Activated T-helper 1 cell treated with Interleukin-2 at 50 U/mL for 16 hours (primary cell): Measurements from ENCODE around the gene FKBP9.
"Not testable (repeated sequence)": the region's sequence is repeated elsewhere in the genome, so short reads cannot be mapped to it uniquely, and the experiment has no call there.

Experiments used
- DNase-seq: peaks from one replicate; pipeline ENCODE4 v3.0.0-alpha.2; 2020; ENCODE audit warnings: low read depth

Gene FKBP9

GRCh38 chr7:33005690-33006089 lies 48.5 kb downstream of the FKBP9 start:
- not testable (repeated sequence) for DNase-seq

- DNase-seq = no peak
Measured at GRCh38 chr7:33009734-33010133, 52.5 kb downstream of the FKBP9 start.

GRCh38 chr7:33012364-33012763 lies 55.1 kb downstream of the FKBP9 start:
- DNase-seq = no peak

GRCh38 chr7:33024189-33024757 lies 67.0 kb downstream of the FKBP9 start:
- no peak for DNase-seq

- no peak for DNase-seq
Measured at GRCh38 chr7:33035776-33036175, 78.5 kb downstream of the FKBP9 start.

- no peak for DNase-seq
Measured at GRCh38 chr7:33038639-33039038, 81.4 kb downstream of the FKBP9 start.

GRCh38 chr7:33039257-33039902 lies 82.1 kb downstream of the FKBP9 start:
- DNase-seq = no peak

- DNase-seq = no peak
Measured at GRCh38 chr7:33039903-33040292, 82.7 kb downstream of the FKBP9 start.

- DNase-seq = peak; percentile 30
Measured at GRCh38 chr7:33040803-33041516, 83.7 kb downstream of the FKBP9 start.

GRCh38 chr7:33041631-33042428 lies 84.6 kb downstream of the FKBP9 start:
- DNase-seq = no peak

GRCh38 chr7:33043501-33044400 lies 86.5 kb downstream of the FKBP9 start:
- no peak for DNase-seq

GRCh38 chr7:33044401-33044718 lies 87.1 kb downstream of the FKBP9 start:
- no peak for DNase-seq

- DNase-seq = no peak
Measured at GRCh38 chr7:33044986-33045385, 87.7 kb downstream of the FKBP9 start.

GRCh38 chr7:33048257-33048656 lies 91.0 kb downstream of the FKBP9 start:
- no peak for DNase-seq

GRCh38 chr7:33048704-33049103 lies 91.5 kb downstream of the FKBP9 start:
- no peak for DNase-seq

GRCh38 chr7:33050535-33051318 lies 93.5 kb downstream of the FKBP9 start:
- no peak for DNase-seq

GRCh38 chr7:33053721-33054120 lies 96.5 kb downstream of the FKBP9 start:
- no peak for DNase-seq

- no peak for DNase-seq
Measured at GRCh38 chr7:33054261-33054964, 97.2 kb downstream of the FKBP9 start.

GRCh38 chr7:33055158-33055557 lies 97.9 kb downstream of the FKBP9 start:
- DNase-seq = no peak
